Subcutaneous adipose tissue (tissue), 4 donors: ENCODE results near the gene SMPX. TPM values are rescaled to one million over a fixed set of nuclear protein-coding genes. Genes with fewer than 3 reads are reported as not detected.

Experiments
- CTCF ChIP-seq: fragments of 450-650 bp; IDR thresholded peaks from one replicate; pipeline ENCODE4 v1.5.1; 2016; ENCODE audit warnings: low read depth, mild to moderate bottlenecking, control low read depth, antibody characterized with exemption, moderate library complexity
- total RNA-seq, 4 donors: library from RNA; depleted of rRNA; stranded (reverse); fragments of >200 nt; gene quantifications; one replicate each; pipeline ENCODE4 v1.1.0, GENCODE V29; 2016

SMPX gene
- total RNA-seq, 4 donors from 2014 or later = not detected

- no peak for TF ChIP-seq CTCF
Observed at GRCh38 chrX:21758488-21758887, 572 bp upstream of the SMPX start.

GRCh38 chrX:21756785-21757529 is 959 bp downstream of the SMPX start:
- no peak for TF ChIP-seq CTCF

GRCh38 chrX:21749924-21750323 is 8.0 kb downstream of the SMPX start:
- no peak for TF ChIP-seq CTCF

GRCh38 chrX:21748235-21748634 is 9.7 kb downstream of the SMPX start:
- TF ChIP-seq CTCF = no peak

GRCh38 chrX:21747558-21747957 is 10.4 kb downstream of the SMPX start:
- TF ChIP-seq CTCF = no peak

- no peak for TF ChIP-seq CTCF
Observed at GRCh38 chrX:21745756-21746155, 12.2 kb downstream of the SMPX start.

GRCh38 chrX:21744721-21745120 is 13.2 kb downstream of the SMPX start:
- no peak for TF ChIP-seq CTCF
